Neural cell (in vitro differentiated cells): ENCODE measurements around the gene FOXD4.
"Not testable (repeated sequence)": the region's sequence is repeated elsewhere in the genome, so short reads cannot be mapped to it uniquely, and the experiment has no call there.

Source experiments
- EP300 ChIP-seq: fragments of 450-650 bp; conservative IDR thresholded peaks from 2 replicates; pipeline ENCODE4 v1.6.1; 2014; ENCODE audit warnings: antibody characterized with exemption, mild to moderate bottlenecking, moderate library complexity; ENCODE audit not compliant: poor library complexity, severe bottlenecking
- EZH2 ChIP-seq: fragments of 200-600, 300-800 bp; shearing (Covaris generic), sonication (generic); IDR thresholded peaks from 2 replicates; pipeline ENCODE4 v1.6.1; 2014; ENCODE audit warnings: antibody characterized with exemption, low read length, borderline replicate concordance, mild to moderate bottlenecking; ENCODE audit not compliant: insufficient read depth, poor library complexity, severe bottlenecking
- MXI1 ChIP-seq: fragments of 450-650 bp; conservative IDR thresholded peaks from 2 replicates; pipeline ENCODE4 v1.6.1; 2014; ENCODE audit warnings: antibody characterized with exemption, mild to moderate bottlenecking; ENCODE audit not compliant: poor library complexity, severe bottlenecking
- POLR2AphosphoS5 ChIP-seq: IDR thresholded peaks from 2 replicates; pipeline ENCODE4 v1.6.1; 2012
- TF ChIP-seq, protein P1 (sequence below): fragments of 450-650 bp; IDR thresholded peaks from 2 replicates; pipeline ENCODE4 v1.5.1; 2014; ENCODE audit warnings: antibody characterized with exemption, mild to moderate bottlenecking, moderate library complexity; ENCODE audit not compliant: poor library complexity, severe bottlenecking

DNA sequence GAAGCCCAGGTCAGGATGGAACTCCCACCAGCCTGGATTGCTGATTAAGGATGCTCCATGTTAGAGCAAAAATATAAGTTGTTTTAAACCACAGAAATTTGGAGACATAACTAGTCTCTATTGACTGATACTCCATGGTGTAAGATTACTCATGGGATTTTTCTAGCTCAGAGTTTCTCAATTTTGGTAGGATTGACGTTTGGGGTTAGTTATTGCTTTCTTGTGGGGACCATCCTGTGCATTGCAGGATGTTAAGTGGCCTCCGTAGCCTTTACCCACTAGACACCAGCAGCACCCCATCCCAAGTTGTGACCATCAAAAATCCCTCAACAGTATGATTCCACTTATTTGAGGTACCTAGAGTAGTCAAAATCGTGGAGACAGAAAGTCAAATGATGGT lies 19.4 kb downstream of the FOXD4 start:
- TF ChIP-seq EZH2, MXI1, POLR2AphosphoS5, EP300: not testable (repeated sequence)
- TF ChIP-seq, protein P1, sequence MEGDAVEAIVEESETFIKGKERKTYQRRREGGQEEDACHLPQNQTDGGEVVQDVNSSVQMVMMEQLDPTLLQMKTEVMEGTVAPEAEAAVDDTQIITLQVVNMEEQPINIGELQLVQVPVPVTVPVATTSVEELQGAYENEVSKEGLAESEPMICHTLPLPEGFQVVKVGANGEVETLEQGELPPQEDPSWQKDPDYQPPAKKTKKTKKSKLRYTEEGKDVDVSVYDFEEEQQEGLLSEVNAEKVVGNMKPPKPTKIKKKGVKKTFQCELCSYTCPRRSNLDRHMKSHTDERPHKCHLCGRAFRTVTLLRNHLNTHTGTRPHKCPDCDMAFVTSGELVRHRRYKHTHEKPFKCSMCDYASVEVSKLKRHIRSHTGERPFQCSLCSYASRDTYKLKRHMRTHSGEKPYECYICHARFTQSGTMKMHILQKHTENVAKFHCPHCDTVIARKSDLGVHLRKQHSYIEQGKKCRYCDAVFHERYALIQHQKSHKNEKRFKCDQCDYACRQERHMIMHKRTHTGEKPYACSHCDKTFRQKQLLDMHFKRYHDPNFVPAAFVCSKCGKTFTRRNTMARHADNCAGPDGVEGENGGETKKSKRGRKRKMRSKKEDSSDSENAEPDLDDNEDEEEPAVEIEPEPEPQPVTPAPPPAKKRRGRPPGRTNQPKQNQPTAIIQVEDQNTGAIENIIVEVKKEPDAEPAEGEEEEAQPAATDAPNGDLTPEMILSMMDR, result not testable (repeated sequence)
